C1 segment of cervical spinal cord (tissue), 14 donors: Measurements from ENCODE around the gene C12orf60.

Experiments
- DNase-seq, 14 donors: peaks; one replicate each; lab custom pipeline; 2025; lab: John Stamatoyannopoulos, UW

The C12orf60 gene

GRCh38 chr12:14776236-14776961 lies 27.1 kb upstream of the C12orf60 start:
- DNase-seq, result no peak

- DNase-seq, result no peak
These were observed 26.2 kb upstream of the C12orf60 start for GRCh38 chr12:14777271-14777670.

GRCh38 chr12:14779834-14780233 lies 23.6 kb upstream of the C12orf60 start:
- DNase-seq, result no peak

- DNase-seq, result no peak
These were observed 22.6 kb upstream of the C12orf60 start for GRCh38 chr12:14780859-14781258.

- no peak for DNase-seq
These were observed 21.9 kb upstream of the C12orf60 start for GRCh38 chr12:14781563-14781962.

GRCh38 chr12:14782756-14783155 lies 20.7 kb upstream of the C12orf60 start:
- no peak for DNase-seq

GRCh38 chr12:14784471-14784870 lies 19.0 kb upstream of the C12orf60 start:
- no peak for DNase-seq

GRCh38 chr12:14785568-14785967 lies 17.9 kb upstream of the C12orf60 start:
- DNase-seq, result no peak

GRCh38 chr12:14795028-14795448 lies 8.4 kb upstream of the C12orf60 start:
- no peak for DNase-seq

- no peak for DNase-seq
These were observed 1.2 kb upstream of the C12orf60 start for GRCh38 chr12:14802247-14802646.

- DNase-seq, result no peak
These were observed 804 bp upstream of the C12orf60 start for GRCh38 chr12:14802721-14803010.

- DNase-seq, result no peak
These were observed 325 bp downstream of the C12orf60 start for GRCh38 chr12:14803830-14804160.

- no peak for DNase-seq
These were observed 6.9 kb downstream of the C12orf60 start for GRCh38 chr12:14810167-14810952.

GRCh38 chr12:14810953-14811483 lies 7.5 kb downstream of the C12orf60 start:
- no peak for DNase-seq

GRCh38 chr12:14811486-14811885 lies 8.0 kb downstream of the C12orf60 start:
- DNase-seq, result no peak

GRCh38 chr12:14814014-14814413 lies 10.5 kb downstream of the C12orf60 start, which contains the start of gene SMCO3:
Gene SMCO3, minus strand, starts transcription at chr12:14814182. Its CDS starts 7,502 bp downstream, at chr12:14806680.
- no peak for DNase-seq

- no peak for DNase-seq
These were observed 20.7 kb downstream of the C12orf60 start for GRCh38 chr12:14824012-14824634.

GRCh38 chr12:14825256-14825655 lies 21.8 kb downstream of the C12orf60 start:
- DNase-seq, result no peak

- DNase-seq, result no peak
These were observed 23.0 kb downstream of the C12orf60 start for GRCh38 chr12:14826491-14826890.

- DNase-seq, result no peak
These were observed 23.6 kb downstream of the C12orf60 start for GRCh38 chr12:14827043-14827442.

GRCh38 chr12:14828892-14829291 lies 25.4 kb downstream of the C12orf60 start:
- DNase-seq, result no peak

- no peak for DNase-seq
These were observed 29.9 kb downstream of the C12orf60 start for GRCh38 chr12:14833336-14833735.

- DNase-seq, result no peak
These were observed 30.5 kb downstream of the C12orf60 start for GRCh38 chr12:14833952-14834351.
